ENCODE data around the gene KRT33B.

DNA sequence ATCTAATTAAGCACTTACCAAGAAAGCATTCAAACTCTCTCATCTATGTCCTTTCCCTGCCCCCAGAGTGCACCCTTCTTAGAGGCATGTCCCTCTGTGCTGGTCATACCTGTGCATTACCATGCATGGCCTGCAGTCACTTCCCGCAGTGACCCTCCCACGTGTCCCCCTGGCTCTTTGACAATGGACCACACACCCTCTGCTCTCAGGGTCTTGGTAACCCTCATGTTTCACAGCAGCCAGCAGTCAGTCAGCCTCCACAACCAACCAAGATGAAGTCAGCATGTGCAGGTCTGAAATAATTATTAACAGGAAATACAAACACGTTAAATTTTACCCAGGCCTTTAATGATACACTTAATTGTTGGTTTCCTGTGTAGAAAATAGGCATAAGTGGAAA, 29.1 kb downstream of the KRT33B start:
- TF ChIP-seq, protein P1, sequence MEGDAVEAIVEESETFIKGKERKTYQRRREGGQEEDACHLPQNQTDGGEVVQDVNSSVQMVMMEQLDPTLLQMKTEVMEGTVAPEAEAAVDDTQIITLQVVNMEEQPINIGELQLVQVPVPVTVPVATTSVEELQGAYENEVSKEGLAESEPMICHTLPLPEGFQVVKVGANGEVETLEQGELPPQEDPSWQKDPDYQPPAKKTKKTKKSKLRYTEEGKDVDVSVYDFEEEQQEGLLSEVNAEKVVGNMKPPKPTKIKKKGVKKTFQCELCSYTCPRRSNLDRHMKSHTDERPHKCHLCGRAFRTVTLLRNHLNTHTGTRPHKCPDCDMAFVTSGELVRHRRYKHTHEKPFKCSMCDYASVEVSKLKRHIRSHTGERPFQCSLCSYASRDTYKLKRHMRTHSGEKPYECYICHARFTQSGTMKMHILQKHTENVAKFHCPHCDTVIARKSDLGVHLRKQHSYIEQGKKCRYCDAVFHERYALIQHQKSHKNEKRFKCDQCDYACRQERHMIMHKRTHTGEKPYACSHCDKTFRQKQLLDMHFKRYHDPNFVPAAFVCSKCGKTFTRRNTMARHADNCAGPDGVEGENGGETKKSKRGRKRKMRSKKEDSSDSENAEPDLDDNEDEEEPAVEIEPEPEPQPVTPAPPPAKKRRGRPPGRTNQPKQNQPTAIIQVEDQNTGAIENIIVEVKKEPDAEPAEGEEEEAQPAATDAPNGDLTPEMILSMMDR (IDR thresholded peaks at IDR 0.05), result no peak
- no peak for TF ChIP-seq POLR2A (IDR thresholded peaks at IDR 0.05)

All from thyroid gland (tissue), 4 donors.